Activated T-helper 2 cell treated with anti-CD3 and anti-CD28 coated beads, Interferon-gamma antibody, Interleukin-2, Interleukin-4, amounts not matched to agents 10 μg/mL and 5 μg/mL and 100 μg/mL, durations not matched to agents 14 hours and 24 hours and 36 hours (primary cell): ENCODE data around the gene CRELD2. TPM values are rescaled to one million over a fixed set of nuclear protein-coding genes. Genes with fewer than 3 reads are reported as not detected.

Experiments
- DNase-seq: peaks from one replicate; pipeline ENCODE4 v3.0.0; 2021; ENCODE audit warnings: low spot score
- H3K27ac Mint-ChIP-seq: one replicate; pipeline ENCODE4 v1.8.0; 2021; ENCODE audit warnings: mixed read lengths
- H3K27me3 Mint-ChIP-seq: one replicate; pipeline ENCODE4 v1.8.0; 2021; ENCODE audit warnings: low read depth, mixed read lengths
- H3K36me3 Mint-ChIP-seq: one replicate; pipeline ENCODE4 v1.8.0; 2021; ENCODE audit warnings: low read depth, mixed read lengths
- H3K4me1 Mint-ChIP-seq: one replicate; pipeline ENCODE4 v1.8.0; 2021; ENCODE audit warnings: low read depth, mixed read lengths
- H3K4me3 Mint-ChIP-seq: one replicate; pipeline ENCODE4 v1.8.0; 2021; ENCODE audit warnings: low read depth, mild to moderate bottlenecking, moderate library complexity, mixed read lengths
- H3K9me3 Mint-ChIP-seq: one replicate; pipeline ENCODE4 v1.8.0; 2021; ENCODE audit warnings: mixed read lengths
- intact Hi-C: fragments of 100-400 bp; cut with micrococcal nuclease; formaldehyde crosslinking; loops from one replicate; pipeline ENCODE4 v1.15.1; 2023
- total RNA-seq: library from RNA; stranded (reverse); gene quantifications from 2 replicates; pipeline ENCODE4 v1.2.3, GENCODE V29; 2022

The CRELD2 gene, protein sequence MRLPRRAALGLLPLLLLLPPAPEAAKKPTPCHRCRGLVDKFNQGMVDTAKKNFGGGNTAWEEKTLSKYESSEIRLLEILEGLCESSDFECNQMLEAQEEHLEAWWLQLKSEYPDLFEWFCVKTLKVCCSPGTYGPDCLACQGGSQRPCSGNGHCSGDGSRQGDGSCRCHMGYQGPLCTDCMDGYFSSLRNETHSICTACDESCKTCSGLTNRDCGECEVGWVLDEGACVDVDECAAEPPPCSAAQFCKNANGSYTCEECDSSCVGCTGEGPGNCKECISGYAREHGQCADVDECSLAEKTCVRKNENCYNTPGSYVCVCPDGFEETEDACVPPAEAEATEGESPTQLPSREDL
- 49.9 and 52.9 TPM in 2 replicates for total RNA-seq

DNA sequence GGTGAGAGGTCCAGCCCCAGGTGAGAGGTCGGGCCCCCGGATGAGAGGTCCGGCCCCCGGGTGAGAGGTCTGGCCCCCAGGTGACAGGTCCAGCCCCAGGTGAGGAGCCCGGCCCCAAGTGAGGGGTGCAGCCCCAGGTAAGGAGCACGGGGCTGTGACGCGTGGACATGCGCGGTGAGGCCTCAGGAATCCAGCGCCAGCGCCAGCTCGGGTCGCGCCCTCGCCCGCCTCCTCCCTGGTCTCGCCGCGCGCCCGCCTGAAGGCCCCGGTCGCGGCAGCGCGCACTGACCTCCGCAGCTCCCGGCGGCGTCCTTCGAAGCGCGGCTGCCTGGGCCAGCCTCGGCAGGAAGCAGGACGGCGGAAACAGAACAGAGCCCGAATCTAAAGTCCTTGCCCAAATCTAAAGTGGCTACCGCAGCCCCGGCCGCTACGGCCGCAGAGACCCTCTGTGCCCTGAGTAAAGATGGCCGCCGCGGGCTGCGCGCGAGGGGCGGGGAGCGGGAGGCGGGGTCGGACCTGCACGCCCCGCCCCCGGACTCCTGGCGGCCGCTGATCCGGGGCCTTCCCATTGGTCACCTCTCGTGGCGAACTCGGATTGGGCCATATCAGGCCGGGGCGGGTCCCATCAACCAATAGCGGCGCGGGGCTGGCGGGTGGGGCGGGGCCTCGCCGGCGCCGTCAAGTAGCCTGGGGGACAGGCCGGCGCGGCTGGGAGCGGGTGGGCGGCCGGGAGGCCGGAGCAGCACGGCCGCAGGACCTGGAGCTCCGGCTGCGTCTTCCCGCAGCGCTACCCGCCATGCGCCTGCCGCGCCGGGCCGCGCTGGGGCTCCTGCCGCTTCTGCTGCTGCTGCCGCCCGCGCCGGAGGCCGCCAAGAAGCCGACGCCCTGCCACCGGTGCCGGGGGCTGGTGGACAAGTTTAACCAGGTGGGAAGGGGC lies at the start of gene CRELD2, which contains the start of gene ALG12:
CRELD2 (plus strand) TSS at position 661 of the 937 bp plus-strand sequence; CDS start at position 797, 136 bp downstream.
ALG12 (minus strand) TSS at position 465 of the 937 bp plus-strand sequence. CDS start 4,673 bp downstream, outside the sequence.
- H3K27me3 Mint-ChIP-seq, result no peaks in the 10 kb centered on the region
- intact Hi-C loops, result loop anchor here (1.0 to 5.0 kb wide), 4 partner anchors 42 to 151 kb away; partner anchors contain the start of genes PIM3 and ZBED4
- H3K27ac Mint-ChIP-seq, result peak within 1 kb of the TSS; percentile 83
- H3K4me1 Mint-ChIP-seq, result peaks cover 17% of the 10 kb centered on the region
- H3K4me3 Mint-ChIP-seq, result peak within 1 kb of the TSS; percentile 87
- DNase-seq, result peak; percentile 95
- H3K36me3 Mint-ChIP-seq, result peaks cover 10% of the 10 kb centered on the region
- H3K9me3 Mint-ChIP-seq, result no peaks in the 10 kb centered on the region

DNA sequence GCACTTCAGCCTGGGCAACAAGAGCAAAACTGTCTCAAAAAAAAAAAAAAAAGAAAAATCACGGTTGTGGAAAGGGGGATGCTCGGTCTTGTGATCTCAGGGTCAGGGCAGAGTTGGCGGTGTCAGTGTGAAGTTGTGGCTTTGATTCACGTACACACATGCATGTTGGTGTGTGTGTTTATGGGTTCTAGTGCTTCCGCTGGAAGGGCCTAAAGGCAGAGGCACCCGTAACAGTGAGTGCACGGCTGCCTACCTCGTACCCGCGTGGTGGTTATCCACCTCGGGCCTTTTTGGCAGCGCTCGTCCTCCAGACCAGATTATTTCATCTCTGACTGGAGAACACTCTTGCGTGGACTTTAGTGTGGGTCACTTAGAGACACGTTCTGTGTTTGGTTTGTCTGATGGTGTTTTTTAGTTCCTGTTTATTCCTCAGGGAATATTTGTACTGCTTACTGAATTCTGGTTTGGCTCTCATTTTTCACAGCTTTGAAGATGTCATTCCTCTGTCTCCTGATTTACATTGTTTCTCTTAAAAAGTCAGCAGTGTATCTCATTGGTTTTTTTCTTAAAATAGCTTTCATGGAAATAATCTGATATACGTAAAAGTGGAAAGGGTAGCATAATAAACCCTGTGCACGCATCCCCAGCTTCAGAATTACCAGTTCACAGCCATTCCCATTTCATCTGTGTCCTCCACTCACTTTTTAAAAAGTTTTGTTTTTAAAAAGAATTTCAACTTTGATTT lies 49.2 kb upstream of the CRELD2 start:
- Mint-ChIP-seq H3K4me3 (no peak overlapping the region), H3K9me3 (peaks cover 51% of the 10 kb centered on the region), H3K27me3 (no peaks in the 10 kb centered on the region), H3K27ac (peak overlapping the region; percentile 69), H3K36me3 (peaks cover 85% of the 10 kb centered on the region), H3K4me1 (peaks cover 57% of the 10 kb centered on the region)
- intact Hi-C loops, result loop anchor here (5.0 kb wide), 1 partner anchor 42 kb away; the partner anchor contains the start of gene BRD1
- no peak for DNase-seq

DNA sequence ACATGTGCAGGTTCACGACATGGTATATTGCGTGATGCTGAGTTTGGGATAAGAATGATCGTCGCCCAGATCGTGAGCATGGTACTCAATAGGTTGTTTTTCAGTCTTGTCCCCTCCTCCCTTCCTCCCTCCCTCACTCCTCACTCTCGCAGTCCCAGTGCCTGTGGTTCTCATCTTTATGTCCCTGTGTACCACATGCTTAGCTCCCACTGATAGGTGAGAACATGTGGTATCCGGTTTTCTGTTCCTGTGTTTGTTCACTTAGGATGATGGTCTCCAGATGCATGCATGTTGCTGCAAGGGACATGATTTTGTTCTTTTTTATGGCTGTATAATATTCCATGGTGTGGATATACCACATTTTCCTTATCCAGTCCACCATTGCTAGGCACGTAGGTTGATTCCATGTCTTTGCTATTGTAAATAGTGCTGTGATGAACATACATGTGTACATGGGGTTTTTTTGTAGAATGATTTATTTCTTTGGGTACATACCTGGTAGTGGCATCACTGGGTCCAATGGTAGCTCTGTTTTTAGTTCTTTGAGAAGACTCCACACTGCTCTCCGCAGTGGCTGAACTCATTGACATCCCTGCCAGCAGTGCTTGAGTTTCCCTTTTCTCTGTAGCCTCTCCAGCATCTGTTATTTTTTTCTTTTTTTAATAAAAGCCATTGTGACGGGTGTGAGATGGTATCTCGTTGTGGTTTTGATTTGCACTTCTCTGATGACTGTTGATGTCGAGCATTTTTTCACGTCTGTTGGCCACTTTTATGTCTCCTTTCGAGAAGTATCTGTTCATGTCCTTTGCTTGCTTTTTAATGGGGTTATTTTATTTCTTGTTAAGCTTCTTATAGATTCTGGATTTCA lies 48.4 kb upstream of the CRELD2 start:
- intact Hi-C loops, result loop anchor here (1.0 to 5.0 kb wide), 3 partner anchors 31 to 47 kb away; partner anchors contain the start of genes ALG12, BRD1 and CRELD2
- H3K4me3 Mint-ChIP-seq, result peak overlapping the region; percentile 34
- peak overlapping the region; percentile 69 for H3K27ac Mint-ChIP-seq

DNA sequence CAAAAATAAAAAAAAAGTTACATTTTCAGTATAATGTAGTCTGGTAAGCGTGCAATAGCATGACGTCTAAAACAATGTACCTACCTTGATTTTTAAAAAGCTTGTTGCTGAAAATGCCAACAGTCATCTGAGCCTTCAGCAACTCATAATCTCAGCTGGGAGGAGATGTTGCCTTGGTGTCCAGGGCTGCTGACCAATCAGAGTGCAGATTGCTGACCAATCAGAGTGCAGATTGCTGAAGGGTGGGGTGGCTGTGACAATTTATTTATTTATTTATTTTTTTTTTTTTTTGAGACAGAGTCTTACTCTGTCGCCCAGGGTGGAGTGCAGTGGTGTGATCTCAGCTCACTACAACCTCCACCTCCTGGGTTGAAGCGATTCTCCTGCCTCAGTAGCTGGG lies 47.0 kb upstream of the CRELD2 start:
- Mint-ChIP-seq H3K27ac (no peak overlapping the region), H3K9me3 (peaks cover 45% of the 10 kb centered on the region), H3K27me3 (no peaks in the 10 kb centered on the region), H3K4me1 (peaks cover 53% of the 10 kb centered on the region), H3K36me3 (peaks cover 79% of the 10 kb centered on the region), H3K4me3 (no peak overlapping the region)
- intact Hi-C loops, result loop anchor here (5.0 kb wide), 1 partner anchor 46 kb away; the partner anchor contains the start of genes ALG12 and CRELD2
- no peak for DNase-seq

More for the DNA sequence above, 48.4 kb upstream of the CRELD2 start:
- no peaks in the 10 kb centered on the region for H3K27me3 Mint-ChIP-seq
- peaks cover 56% of the 10 kb centered on the region for H3K4me1 Mint-ChIP-seq
- H3K9me3 Mint-ChIP-seq, result peaks cover 51% of the 10 kb centered on the region
- DNase-seq, result no peak
- peaks cover 81% of the 10 kb centered on the region for H3K36me3 Mint-ChIP-seq

DNA sequence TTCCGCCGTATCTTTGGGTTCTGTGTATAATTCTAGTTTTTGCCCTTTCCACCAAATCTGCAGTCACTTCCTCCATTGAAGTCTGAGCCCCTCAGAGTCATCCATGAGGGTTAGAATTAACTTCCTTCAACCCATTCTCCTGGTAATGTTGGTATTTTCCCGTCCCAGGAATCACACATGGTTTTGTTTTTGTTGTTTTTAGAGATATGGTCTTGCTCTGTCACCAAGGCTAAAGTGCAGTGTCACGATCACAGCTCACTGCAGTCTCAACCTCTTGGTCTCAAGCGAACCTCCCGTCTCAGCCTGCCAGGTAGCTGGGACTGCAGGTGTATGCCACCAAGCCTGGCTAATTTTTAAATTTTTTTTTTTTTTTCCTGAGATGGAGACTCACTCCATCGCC lies 46.1 kb upstream of the CRELD2 start:
- peaks cover 46% of the 10 kb centered on the region for H3K4me1 Mint-ChIP-seq
- peaks cover 38% of the 10 kb centered on the region for H3K9me3 Mint-ChIP-seq
- no peak overlapping the region for H3K4me3 Mint-ChIP-seq
- peaks cover 75% of the 10 kb centered on the region for H3K36me3 Mint-ChIP-seq
- no peak for DNase-seq
- no peak overlapping the region for H3K27ac Mint-ChIP-seq
- H3K27me3 Mint-ChIP-seq, result no peaks in the 10 kb centered on the region
- intact Hi-C loops, result loop anchor here (5.0 kb wide), 1 partner anchor 45 kb away; the partner anchor contains the start of genes ALG12 and CRELD2

DNA sequence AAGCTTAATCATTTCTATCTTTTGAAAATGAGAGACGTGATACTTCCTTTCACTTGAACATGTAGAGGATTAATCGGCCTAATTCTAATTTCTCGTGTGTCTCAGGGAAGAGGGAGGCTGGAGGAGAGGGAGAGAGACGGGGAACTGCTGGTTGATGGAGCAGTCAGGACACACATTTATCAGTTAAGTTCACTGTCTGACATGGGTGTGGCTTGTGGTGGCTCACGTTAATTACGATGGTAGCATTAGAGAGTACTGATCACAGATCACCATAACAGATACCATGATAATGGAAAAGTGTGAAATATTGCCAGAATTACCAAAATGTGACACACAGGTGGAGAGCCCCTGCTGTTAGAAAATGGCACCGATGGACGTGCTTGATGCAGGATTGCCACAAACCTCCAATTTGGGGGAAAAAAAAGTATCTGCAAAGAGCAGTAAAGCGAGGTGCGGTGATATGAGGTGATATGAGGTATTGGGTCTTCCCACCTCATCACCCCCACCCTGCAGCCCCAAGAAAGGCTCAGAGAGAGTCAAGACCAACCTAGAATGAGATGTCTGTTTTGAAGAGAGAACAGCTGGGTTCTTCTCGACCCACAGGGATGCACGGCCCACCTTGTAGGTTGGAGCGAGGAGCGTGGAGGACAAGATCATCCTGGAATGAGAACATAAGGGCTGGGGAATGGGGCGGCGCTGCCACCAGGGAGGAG lies 45.0 kb upstream of the CRELD2 start:
- H3K4me1 Mint-ChIP-seq, result peaks cover 42% of the 10 kb centered on the region
- H3K9me3 Mint-ChIP-seq, result peaks cover 31% of the 10 kb centered on the region
- intact Hi-C loops, result loop anchor here (5.0 kb wide), 1 partner anchor 44 kb away; the partner anchor contains the start of genes ALG12 and CRELD2
- no peaks in the 10 kb centered on the region for H3K27me3 Mint-ChIP-seq
- H3K36me3 Mint-ChIP-seq, result peaks cover 74% of the 10 kb centered on the region
- no peak overlapping the region for H3K4me3 Mint-ChIP-seq
- no peak for DNase-seq
- peak overlapping the region; percentile 30 for H3K27ac Mint-ChIP-seq

DNA sequence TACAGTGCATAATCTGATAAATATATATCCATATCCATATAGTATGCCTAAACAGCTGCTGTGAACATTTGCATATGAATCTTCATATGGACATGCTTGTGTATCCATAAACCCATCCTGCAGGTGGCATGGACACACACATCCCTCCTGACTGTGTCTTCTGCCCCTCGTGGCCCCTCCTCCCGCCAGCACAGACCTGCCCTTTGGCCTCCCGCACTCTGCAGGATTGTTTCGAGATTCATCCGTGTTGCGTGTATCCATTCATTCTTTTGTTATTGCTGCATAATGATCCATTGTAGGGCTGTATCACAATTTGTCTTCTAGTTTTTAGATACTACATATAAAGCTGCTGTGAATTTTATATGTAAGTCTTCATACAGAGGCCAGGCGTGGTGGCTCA lies 40.8 kb upstream of the CRELD2 start:
- Mint-ChIP-seq H3K27ac (no peak overlapping the region), H3K27me3 (no peaks in the 10 kb centered on the region), H3K4me1 (peaks cover 43% of the 10 kb centered on the region), H3K4me3 (no peak overlapping the region), H3K9me3 (peaks cover 10% of the 10 kb centered on the region), H3K36me3 (peaks cover 62% of the 10 kb centered on the region)
- DNase-seq, result no peak
- intact Hi-C loops, result no loop called here

DNA sequence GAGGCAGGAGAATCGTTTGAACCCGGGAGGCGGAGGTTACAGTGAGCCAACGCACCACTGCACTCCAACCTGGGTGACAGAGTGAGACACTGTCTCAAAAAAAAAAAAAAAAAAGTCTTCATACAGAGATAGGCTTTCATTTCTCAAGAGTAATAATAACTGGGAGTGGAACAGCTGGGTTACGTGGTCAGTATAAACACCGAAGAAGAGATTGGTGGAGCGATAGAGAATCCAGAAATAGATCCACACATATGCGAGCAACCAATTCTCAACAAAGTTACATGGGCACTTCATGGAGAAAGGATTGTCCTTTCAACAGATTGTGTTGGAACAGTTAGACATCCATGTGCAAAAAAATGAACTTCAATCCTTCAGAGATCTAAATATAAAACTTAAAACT lies 40.2 kb upstream of the CRELD2 start:
- Mint-ChIP-seq H3K4me1 (peaks cover 47% of the 10 kb centered on the region), H3K27ac (peak overlapping the region; percentile 49), H3K27me3 (no peaks in the 10 kb centered on the region), H3K9me3 (peaks cover 10% of the 10 kb centered on the region), H3K36me3 (peaks cover 63% of the 10 kb centered on the region), H3K4me3 (no peak overlapping the region)
- intact Hi-C loops, result no loop called here
- DNase-seq, result no peak

DNA sequence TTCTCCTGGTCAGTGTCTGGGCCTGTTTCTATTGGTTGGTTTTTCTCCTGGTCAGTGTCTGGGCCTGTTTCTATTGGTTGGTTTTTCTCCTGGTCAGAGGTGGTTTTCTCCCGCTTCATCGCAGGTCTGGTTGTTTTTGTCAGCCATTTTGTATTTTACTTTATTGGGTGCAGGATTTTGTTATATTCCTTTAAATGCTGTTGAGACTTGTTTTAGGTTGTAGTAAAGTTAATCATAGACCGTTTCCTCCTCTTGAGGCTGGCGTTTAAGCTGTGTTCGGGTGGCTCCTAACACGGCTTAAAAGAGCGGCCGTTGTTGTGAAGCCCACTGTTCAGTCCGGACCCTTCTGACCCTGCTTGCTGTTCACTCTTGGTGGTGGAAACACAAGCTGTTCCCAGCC lies 38.6 kb upstream of the CRELD2 start:
- no peaks in the 10 kb centered on the region for H3K27me3 Mint-ChIP-seq
- H3K4me1 Mint-ChIP-seq, result peaks cover 40% of the 10 kb centered on the region
- H3K9me3 Mint-ChIP-seq, result peaks cover 10% of the 10 kb centered on the region
- DNase-seq, result no peak
- peak overlapping the region; percentile 81 for H3K27ac Mint-ChIP-seq
- H3K36me3 Mint-ChIP-seq, result peaks cover 66% of the 10 kb centered on the region
- intact Hi-C loops, result loop anchor here (10.0 kb wide), 1 partner anchor 75 kb away; no protein-coding TSS in a partner anchor
- peak overlapping the region; percentile 62 for H3K4me3 Mint-ChIP-seq

DNA sequence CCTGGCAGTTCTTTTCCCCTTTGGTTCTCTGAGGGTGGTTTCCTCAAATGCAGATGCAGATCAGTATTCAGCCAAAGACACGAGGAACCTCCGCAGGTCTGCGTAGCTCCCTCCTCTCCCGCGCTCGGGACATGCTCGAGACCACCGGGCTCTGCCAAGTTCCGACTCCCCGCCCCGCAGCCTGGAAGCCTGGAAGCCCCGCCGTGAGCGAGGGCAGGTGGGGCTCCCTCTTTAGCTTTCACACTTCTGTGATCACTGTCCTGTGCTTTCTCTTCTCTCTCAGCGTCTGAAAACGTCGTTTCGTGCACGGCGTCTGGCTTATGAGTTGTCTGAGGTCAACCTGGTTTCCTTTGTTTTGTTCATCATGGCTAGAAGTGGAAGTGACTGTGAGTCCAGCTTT lies 38.2 kb upstream of the CRELD2 start:
- Mint-ChIP-seq H3K27ac (peak overlapping the region; percentile 81), H3K9me3 (peaks cover 10% of the 10 kb centered on the region), H3K4me3 (peak overlapping the region; percentile 62), H3K36me3 (peaks cover 64% of the 10 kb centered on the region), H3K27me3 (no peaks in the 10 kb centered on the region), H3K4me1 (peaks cover 40% of the 10 kb centered on the region)
- intact Hi-C loops, result loop anchor here (10.0 kb wide), 1 partner anchor 75 kb away; no protein-coding TSS in a partner anchor
- DNase-seq, result peak; percentile 31

DNA sequence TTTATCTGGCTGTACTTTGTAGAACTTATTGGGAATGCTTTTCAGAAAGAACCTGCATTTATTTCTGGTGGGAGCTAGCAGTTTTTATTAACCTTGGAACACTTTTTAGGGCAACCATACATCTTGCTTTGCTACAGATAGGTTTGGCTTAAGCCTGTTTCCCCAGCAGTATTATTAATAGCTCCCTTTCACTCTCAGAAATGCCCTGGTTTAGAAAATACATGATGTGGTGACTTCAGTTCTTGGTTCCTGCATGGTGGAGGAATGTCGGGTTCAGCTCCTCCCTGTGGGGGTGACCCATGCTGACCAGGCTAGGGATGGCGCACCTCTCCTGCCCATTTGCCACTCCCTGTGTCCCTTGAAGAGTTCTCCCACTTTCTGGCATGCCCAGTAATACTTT lies 36.6 kb upstream of the CRELD2 start:
- no peak for DNase-seq
- Mint-ChIP-seq H3K9me3 (peaks cover 3% of the 10 kb centered on the region), H3K4me3 (no peak overlapping the region), H3K27ac (peak overlapping the region; percentile 66), H3K27me3 (no peaks in the 10 kb centered on the region), H3K4me1 (peaks cover 38% of the 10 kb centered on the region), H3K36me3 (peaks cover 66% of the 10 kb centered on the region)
- intact Hi-C loops, result loop anchor here (10.0 kb wide), 1 partner anchor 77 kb away; no protein-coding TSS in a partner anchor
